GM12878 (cell line): ENCODE measurements around the gene GINS2.

Experiments used
- CTCF ChIP-seq, 3 experiments: IDR thresholded peaks in 2 of 3; conservative IDR thresholded peaks in 1 of 3; 2 replicates each; pipeline ENCODE4 v1.5.1; 2011; ENCODE audit warnings: low read depth in 3 of 3, low read length in 3 of 3, mild to moderate bottlenecking in 3 of 3, control low read depth in 2 of 3, moderate library complexity in 2 of 3, inconsistent platforms in 1 of 3, mixed read lengths in 1 of 3; ENCODE audit not compliant: control insufficient read depth in 2 of 3, insufficient read depth in 1 of 3; ENCODE audit errors: extremely low read depth in 1 of 3
- DPF2 ChIP-seq: fragments of 450-650 bp; IDR thresholded peaks from 2 replicates; pipeline ENCODE4 v1.6.1; 2017; ENCODE audit warnings: mild to moderate bottlenecking
- GABPA ChIP-seq: IDR thresholded peaks from 2 replicates; pipeline ENCODE4 v1.6.1; 2014; ENCODE audit warnings: antibody characterized with exemption, low read depth, mild to moderate bottlenecking, inconsistent platforms
- PML ChIP-seq: IDR thresholded peaks from 2 replicates; pipeline ENCODE4 v1.6.1; 2012; ENCODE audit warnings: low read length, inconsistent platforms
- SP1 ChIP-seq: IDR thresholded peaks from one replicate; pipeline ENCODE4 v1.6.1; 2011; ENCODE audit warnings: low read depth, low read length

- TF ChIP-seq PML, result no peak
- no peak for TF ChIP-seq CTCF (IDR thresholded peaks at IDR 0.05 in 2 of 3, conservative IDR thresholded peaks at IDR 0.05 in 1 of 3; ENCODE audit: control insufficient read depth in 2 of 3, extremely low read depth in 1 of 3, insufficient read depth in 1 of 3, low read depth in 3 of 3, low read length in 3 of 3)
- no peak for TF ChIP-seq DPF2
- no peak for TF ChIP-seq GABPA
- TF ChIP-seq SP1, result no peak
Measured at GRCh38 chr16:85661740-85662481, 26.8 kb downstream of the GINS2 start.
